H1 (cell line): ENCODE measurements around the gene GPSM3. TPM values are rescaled to one million over a fixed set of nuclear protein-coding genes. Genes with fewer than 3 reads are reported as not detected.

Experiments
- CTCF ChIA-PET: fragments of 300-600 bp; sonication (Branson Sonifier 250); formaldehyde crosslinking; loops from one replicate; lab custom pipeline; 2021; ENCODE audit not compliant: partially characterized antibody; lab: Charles Lee
- POLR2A ChIA-PET: fragments of 300-600 bp; sonication (Branson Sonifier 250); formaldehyde crosslinking; loops from one replicate; lab custom pipeline; 2021; ENCODE audit warnings: inconsistent platforms; ENCODE audit not compliant: partially characterized antibody; lab: Charles Lee
- DNase-seq, 2 experiments: peaks; one replicate each; pipeline versions ENCODE4 v3.0.0 to v3.0.0-alpha.2; 2010 to 2022; ENCODE audit warnings: low spot score in 2 of 2, low read depth in 1 of 2, mixed read lengths in 1 of 2
- FAIRE-seq: peaks from 2 replicates; lab custom pipeline; 2011; peaks lifted over from hg19 to GRCh38; lab: Jason Lieb, UNC
- H2AFZ ChIP-seq: 2 replicates; pipeline ENCODE4 v1.8.1; 2012; ENCODE audit warnings: low read length, inconsistent platforms
- H2AK5ac ChIP-seq: 2 replicates; pipeline ENCODE4 v1.6.1; 2013; ENCODE audit warnings: low read depth, low read length
- H2BK120ac ChIP-seq: replicated peaks from 2 replicates; pipeline ENCODE3; 2013; ENCODE audit warnings: low read depth, low read length, inconsistent platforms
- H2BK12ac ChIP-seq: 2 replicates; pipeline ENCODE4 v1.6.1; 2013; ENCODE audit warnings: low read depth, low read length
- H2BK15ac ChIP-seq: 2 replicates; pipeline ENCODE4 v1.6.1; 2013; ENCODE audit warnings: low read length
- H2BK20ac ChIP-seq: 2 replicates; pipeline ENCODE4 v1.6.1; 2013; ENCODE audit warnings: low read length
- H2BK5ac ChIP-seq: 2 replicates; pipeline ENCODE4 v1.6.1; 2013; ENCODE audit warnings: low read depth, low read length
- H3K14ac ChIP-seq: 2 replicates; pipeline ENCODE4 v1.6.1; 2013; ENCODE audit warnings: inconsistent platforms; ENCODE audit not compliant: insufficient read length
- H3K18ac ChIP-seq: 2 replicates; pipeline ENCODE4 v1.6.1; 2013; ENCODE audit warnings: low read length; ENCODE audit errors: extremely low read depth
- H3K23ac ChIP-seq: 2 replicates; pipeline ENCODE4 v1.6.1; 2013; ENCODE audit warnings: inconsistent platforms; ENCODE audit not compliant: insufficient read length
- H3K23me2 ChIP-seq: 2 replicates; pipeline ENCODE4 v1.6.1; 2013; ENCODE audit warnings: low read depth, low read length
- H3K27ac ChIP-seq: 2 replicates; pipeline ENCODE4 v1.6.1; 2011; ENCODE audit warnings: low read depth, low read length, inconsistent platforms
- H3K27me3 ChIP-seq, 4 experiments: replicated peaks in 1 of 4; 1 replicate in 1 of 4; 2 replicates in 3 of 4; pipeline versions ENCODE4 v1.6.1 to v1.8.1; 2011 to 2013; ENCODE audit warnings: low read length in 3 of 4, mild to moderate bottlenecking in 3 of 4, inconsistent platforms in 2 of 4, mixed read lengths in 2 of 4, moderate library complexity in 1 of 4; ENCODE audit not compliant: control insufficient read depth in 3 of 4, insufficient read depth in 3 of 4; ENCODE audit errors: extremely low read depth in 1 of 4
- H3K36me3 ChIP-seq, 4 experiments: 2 replicates each; pipeline versions ENCODE4 v1.6.1 to v1.8.1; 2011 to 2013; ENCODE audit warnings: mild to moderate bottlenecking in 4 of 4, low read length in 3 of 4, moderate library complexity in 2 of 4, control low read depth in 1 of 4, inconsistent platforms in 1 of 4; ENCODE audit not compliant: insufficient read depth in 4 of 4, control insufficient read depth in 2 of 4
- H3K4ac ChIP-seq: replicated peaks from 2 replicates; pipeline ENCODE3; 2013; ENCODE audit warnings: low read length, low read depth, mixed read lengths, inconsistent platforms; ENCODE audit not compliant: insufficient read length
- H3K4me1 ChIP-seq, 4 experiments: replicated peaks in 1 of 4; 1 replicate in 1 of 4; 2 replicates in 3 of 4; pipeline versions ENCODE4 v1.6.1 to v1.8.1; 2011 to 2013; ENCODE audit warnings: low read length in 3 of 4, inconsistent platforms in 2 of 4, mixed read lengths in 1 of 4; ENCODE audit not compliant: insufficient read depth in 4 of 4, control insufficient read depth in 3 of 4
- H3K4me2 ChIP-seq, 2 experiments: 2 replicates each; pipeline versions ENCODE4 v1.6.1 to v1.8.1; 2011 to 2013; ENCODE audit warnings: low read depth in 2 of 2, low read length in 2 of 2, control low read depth in 1 of 2, inconsistent platforms in 1 of 2, mild to moderate bottlenecking in 1 of 2; ENCODE audit not compliant: insufficient read depth in 1 of 2
- H3K4me3 ChIP-seq, 4 experiments: fragments of 200-600, 300-600 bp in 1 of 4; sonication (generic), shearing (Covaris generic), sonication (Bioruptor Twin) in 1 of 4; 2 replicates each; pipeline versions ENCODE4 v1.5.1 to v1.8.1; 2011 to 2016; ENCODE audit warnings: low read length in 4 of 4, low read depth in 3 of 4, control low read depth in 2 of 4, inconsistent platforms in 2 of 4, mild to moderate bottlenecking in 2 of 4, mixed read lengths in 1 of 4, moderate library complexity in 1 of 4; ENCODE audit not compliant: insufficient read depth in 2 of 4; ENCODE audit errors: extremely low read depth in 1 of 4
- H3K56ac ChIP-seq: replicated peaks from 2 replicates; pipeline ENCODE3; 2013; ENCODE audit warnings: low read depth, mild to moderate bottlenecking, mixed read lengths, low read length, inconsistent platforms; ENCODE audit not compliant: insufficient read length
- H3K79me1 ChIP-seq: 2 replicates; pipeline ENCODE4 v1.6.1; 2013; ENCODE audit warnings: low read depth, low read length, control low read depth
- H3K79me2 ChIP-seq, 2 experiments: 2 replicates each; pipeline versions ENCODE4 v1.6.1 to v1.8.1; 2012 to 2013; ENCODE audit warnings: low read length in 2 of 2, mild to moderate bottlenecking in 2 of 2, inconsistent platforms in 1 of 2; ENCODE audit not compliant: insufficient read depth in 2 of 2, control insufficient read depth in 1 of 2
- H3K9ac ChIP-seq, 4 experiments: replicated peaks in 1 of 4; 1 replicate in 1 of 4; 2 replicates in 3 of 4; pipeline versions ENCODE4 v1.6.1 to v1.8.1; 2011 to 2013; ENCODE audit warnings: low read depth in 3 of 4, low read length in 3 of 4, control low read depth in 2 of 4, mild to moderate bottlenecking in 2 of 4, moderate library complexity in 2 of 4, inconsistent platforms in 1 of 4; ENCODE audit errors: extremely low read depth in 1 of 4
- H3K9me3 ChIP-seq, 2 experiments: 2 replicates each; pipeline versions ENCODE4 v1.6.1 to v1.8.1; 2012 to 2013; ENCODE audit warnings: mild to moderate bottlenecking in 2 of 2, moderate library complexity in 2 of 2, control low read depth in 1 of 2, inconsistent platforms in 1 of 2, low read depth in 1 of 2, low read length in 1 of 2, mixed read lengths in 1 of 2; ENCODE audit not compliant: insufficient read depth in 2 of 2
- H4K20me1 ChIP-seq, 2 experiments: replicated peaks in 1 of 2; 2 replicates each; pipeline versions ENCODE3 to v1.8.1; 2011 to 2013; ENCODE audit warnings: inconsistent platforms in 2 of 2, low read length in 2 of 2, mild to moderate bottlenecking in 1 of 2; ENCODE audit not compliant: insufficient read depth in 2 of 2, control insufficient read depth in 1 of 2
- H4K5ac ChIP-seq: 2 replicates; pipeline ENCODE4 v1.6.1; 2013; ENCODE audit warnings: low read length, low read depth, mixed read lengths, inconsistent platforms; ENCODE audit not compliant: insufficient read length
- H4K8ac ChIP-seq: 2 replicates; pipeline ENCODE4 v1.8.0; 2013; ENCODE audit warnings: mild to moderate bottlenecking, moderate library complexity, low read length, inconsistent platforms; ENCODE audit not compliant: insufficient read depth; ENCODE audit errors: extremely low read depth
- H4K91ac ChIP-seq: replicated peaks from 2 replicates; pipeline ENCODE3; 2013; ENCODE audit warnings: low read length, mixed read lengths, inconsistent platforms; ENCODE audit not compliant: insufficient read length
- CBX8 ChIP-seq: fragments of 300-800, 300-1000 bp; sonication (generic); IDR thresholded peaks from 2 replicates; pipeline ENCODE4 v1.7.1; 2016; ENCODE audit warnings: low read depth, low read length, borderline replicate concordance
- JUN ChIP-seq: IDR thresholded peaks from 2 replicates; pipeline ENCODE4 v1.6.1; 2011; ENCODE audit warnings: low read depth, mild to moderate bottlenecking, improper control_type of control experiment, low read length
- KDM4A ChIP-seq: IDR thresholded peaks from one replicate; pipeline ENCODE4 v1.7.1; 2012; ENCODE audit warnings: low read depth, mild to moderate bottlenecking, moderate library complexity, low read length, inconsistent platforms; ENCODE audit not compliant: severe bottlenecking
- SIX5 ChIP-seq: IDR thresholded peaks from 2 replicates; pipeline ENCODE4 v1.6.1; 2011; ENCODE audit warnings: mild to moderate bottlenecking, low read depth, low read length
- SP2 ChIP-seq: IDR thresholded peaks from 2 replicates; pipeline ENCODE4 v1.6.1; 2012; ENCODE audit warnings: mild to moderate bottlenecking, low read length, inconsistent platforms
- TEAD4 ChIP-seq: IDR thresholded peaks from 2 replicates; pipeline ENCODE4 v1.6.1; 2012; ENCODE audit warnings: low read depth, low read length, inconsistent platforms, mixed read lengths
- WGBS, 2 experiments: shearing (Covaris generic) in 1 of 2; methylation state at CpG; one replicate each; pipeline versions ENCODE4 v1.1.6 to v1.1.7; 2013 to 2015; ENCODE audit warnings: low lambda C conversion rate in 2 of 2, mixed read lengths in 2 of 2, inconsistent platforms in 1 of 2, low coverage in 1 of 2, missing lambda C conversion rate in 1 of 2; ENCODE audit not compliant: insufficient replicate concordance in 2 of 2, insufficient coverage in 1 of 2, insufficient read length in 1 of 2; ENCODE audit errors: extremely low coverage in 1 of 2, missing lambda C conversion rate in 1 of 2; 5-methylcytosine and 5-hydroxymethylcytosine counted together
- polyA plus RNA-seq, 7 experiments: library from polyadenylated mRNA; depleted of rRNA in 3 of 7; stranded (reverse) in 5 of 7; unstranded in 2 of 7; fragments of >200 nt in 5 of 7; fragments of 200-250 nt in 2 of 7; gene quantifications; 1 replicate in 5 of 7; 2 replicates in 1 of 7; 4 replicates in 1 of 7; pipeline versions ENCODE4 v1.2.1 to v1.2.3, GENCODE V29; 2011 to 2013; ENCODE audit warnings: missing spikeins in 2 of 7, mixed read lengths in 2 of 7
- total RNA-seq: library from RNA; stranded (reverse); fragmentation: NEBNext Ultra II Directional; extraction: Animal tissue kit (Norgen Biotek cat#: 25700); gene quantifications from 2 replicates; pipeline ENCODE4 v1.2.1, GENCODE V29; 2021
- TF ChIP-seq, protein P1 (sequence below): IDR thresholded peaks from 2 replicates; pipeline ENCODE4 v1.6.1; 2011; ENCODE audit warnings: low read depth, mild to moderate bottlenecking, low read length; ENCODE audit not compliant: insufficient read depth

GPSM3 gene
- total and polyA plus RNA-seq, 2 of the 8 experiments (the other 6 are each of a cell fraction or from before 2014, with no cell fraction given), result 6.6 to 9.8 TPM

DNA sequence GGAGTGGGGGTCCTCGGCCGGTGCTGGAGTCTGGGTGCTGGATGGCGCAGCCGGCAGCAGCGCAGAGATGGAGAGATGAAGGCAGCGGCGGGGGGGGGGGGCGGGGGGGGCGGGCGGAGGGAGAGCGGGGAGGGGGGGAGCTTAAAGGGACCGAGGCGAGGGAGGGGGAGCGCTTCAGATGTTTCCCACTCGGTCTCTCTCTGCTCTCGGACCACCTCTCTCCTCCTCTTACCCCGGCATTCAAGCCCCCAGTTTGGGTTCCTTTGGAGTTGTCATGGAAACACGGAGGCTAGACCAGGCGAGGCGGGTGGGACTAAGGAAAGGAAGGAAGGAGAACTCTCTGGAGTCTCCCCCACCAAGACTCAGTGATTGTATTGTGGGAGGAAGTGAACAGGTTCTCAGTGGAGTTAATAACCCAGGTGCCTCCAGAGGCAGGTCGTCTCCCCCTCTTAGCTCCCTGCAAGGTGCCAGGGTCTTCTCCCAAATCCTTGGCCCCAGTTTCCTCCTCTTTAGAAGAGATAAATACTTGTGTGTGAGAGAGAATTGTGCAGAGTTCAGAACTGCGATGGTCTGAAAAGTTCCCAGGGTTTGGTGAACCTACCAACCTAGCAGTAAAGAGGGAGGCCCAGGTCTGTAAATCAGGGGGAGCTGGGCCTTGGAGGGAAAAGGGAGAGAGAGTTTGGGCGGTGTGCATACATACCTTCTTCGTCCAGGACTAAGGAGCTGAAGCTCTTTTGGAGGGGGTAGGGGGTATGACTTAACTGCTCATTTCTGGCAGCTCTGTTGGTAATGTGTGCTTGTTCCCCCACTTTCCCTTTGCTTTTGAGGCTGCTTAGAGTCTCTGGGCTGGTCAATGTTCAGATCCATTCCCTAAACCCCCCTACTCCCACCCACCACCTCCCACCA is 40.3 kb downstream of the GPSM3 start, which contains the start of gene PRRT1:
Gene PRRT1, minus strand, starts transcription at position 77 of the 906 bp plus-strand sequence. CDS start 112 bp downstream, outside the sequence.
- ChIA-PET POLR2A (interaction anchor here (0.7 to 4.7 kb wide), 22 partner anchors 9 to 81 kb away, joined by 3 to 30 read pairs (median 4); partner anchors contain the start of genes ATF6B, EGFL8, FKBPL and GPSM3), CTCF (interaction anchor here (1.0 to 4.7 kb wide), 9 partner anchors 11 to 44 kb away, joined by 3 to 23 read pairs (median 5); partner anchors contain the start of genes ATF6B and EGFL8)
- Histone ChIP-seq H4K5ac (no peak within 1 kb of the TSS), H3K79me1 (0 out of 2 replicates have a peak, but pooled peaks cover 3% of the 10 kb centered on the region), H3K4ac (peak within 1 kb of the TSS; percentile 10), H3K9me3 (no peaks in the 10 kb centered on the region), H2AFZ (no peak within 1 kb of the TSS), H2BK120ac (no peak within 1 kb of the TSS), H3K23ac (no peak within 1 kb of the TSS), H3K9ac (peak within 1 kb of the TSS in 1 of 4 experiments; percentile 19; a peak in 3 of 7 replicates), H3K4me3 (peak within 1 kb of the TSS; percentile 77 to 98 (median 92); a peak in 7 of 8 replicates), H2BK5ac (peak within 1 kb of the TSS; percentile 44; the same call in 1 of the 2 replicates), H3K79me2 (peaks cover 0 to 5% of the 10 kb centered on the region in 2 experiments; a peak in 1 of 4 replicates), H3K56ac (no peak within 1 kb of the TSS), H4K8ac (no peak within 1 kb of the TSS), H3K18ac (peak within 1 kb of the TSS; percentile 62; the same call in 1 of the 2 replicates), H3K4me2 (peak within 1 kb of the TSS; percentile 94 to 100), H3K27me3 (peaks cover 4 to 41% (median 37%) of the 10 kb centered on the region in 4 experiments), H2BK12ac (no peak within 1 kb of the TSS; the same call in 1 of the 2 replicates), H3K36me3 (peaks cover 2 to 4% (median 4%) of the 10 kb centered on the region in 4 experiments; a peak in 4 of 8 replicates), H4K20me1 (no peaks in the 10 kb centered on the region), H3K14ac (no peak within 1 kb of the TSS), H4K91ac (peak within 1 kb of the TSS; percentile 18), H3K27ac (no peak within 1 kb of the TSS)
- WGBS, 2 experiments, result 15% methylated on average over 9 of the region's 24 CpGs; no CpG with 5 or more reads in 1 of the 2 experiments
- DNase-seq (peak in 1 of 2 experiments; percentile 51), FAIRE-seq (no peak)
- TF ChIP-seq CBX8 (no peak), KDM4A (no peak), TEAD4 (no peak), SIX5 (no peak), JUN (no peak), SP2 (no peak)
- TF ChIP-seq, protein P1, sequence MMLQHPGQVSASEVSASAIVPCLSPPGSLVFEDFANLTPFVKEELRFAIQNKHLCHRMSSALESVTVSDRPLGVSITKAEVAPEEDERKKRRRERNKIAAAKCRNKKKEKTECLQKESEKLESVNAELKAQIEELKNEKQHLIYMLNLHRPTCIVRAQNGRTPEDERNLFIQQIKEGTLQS, result no peak
- TF ChIP-seq, all 59 proteins: peak for 0
- Histone ChIP-seq H2BK20ac (0 out of 2 replicates have a peak within 1 kb of the TSS, but pooled peaks have one; percentile 21), H3K23me2 (peaks cover 25% of the 10 kb centered on the region), H3K4me1 (peaks cover 13 to 36% (median 16%) of the 10 kb centered on the region in 4 experiments), H2BK15ac (peak within 1 kb of the TSS; percentile 98; the same call in 1 of the 2 replicates), H2AK5ac (no peak within 1 kb of the TSS; the same call in 1 of the 2 replicates)
